K562 (cell line): ENCODE measurements around the gene SLC23A2. TPM values are rescaled to one million over a fixed set of nuclear protein-coding genes. Genes with fewer than 3 reads are reported as not detected.
"Not testable (repeated sequence)": the region's sequence is repeated elsewhere in the genome, so short reads cannot be mapped to it uniquely, and the experiment has no call there.

Source experiments
- ATAC-seq: fragments of 200-7000 bp; cut with Tn5 transposase; 3 replicates; pipeline ENCODE4 v1.9.1; 2020; ENCODE audit warnings: moderate library complexity
- BruUV-seq: library from RNA; stranded (reverse); fragments of 400-500 nt; replicated peaks from 2 replicates; lab custom pipeline; 2021; lab: Mats Ljungman, UMichigan
- CTCF ChIA-PET: fragments of 300-600 bp; formaldehyde crosslinking; extraction: SDS; loops from one replicate; lab custom pipeline; 2021; ENCODE audit warnings: low intra/inter-chr PET ratio; lab: Yijun Ruan, JAX
- POLR2A ChIA-PET: fragments of 300-600, 350-650 bp; sonication (Branson Sonifier 250); formaldehyde crosslinking; extraction: SDS; loops from one replicate; lab custom pipeline; 2021; ENCODE audit warnings: antibody characterized with exemption, inconsistent platforms; lab: Yijun Ruan, JAX
- DNase-seq, 4 experiments: peaks; one replicate each; pipeline versions ENCODE4 v3.0.0 to v3.0.0-alpha.2; 2011 to 2018; ENCODE audit warnings: low spot score in 3 of 4, mixed read lengths in 3 of 4; ENCODE audit errors: extremely low read depth in 1 of 4
- FAIRE-seq: peaks from 2 replicates; lab custom pipeline; 2011; peaks lifted over from hg19 to GRCh38; lab: Jason Lieb, UNC
- H2AFZ ChIP-seq: 2 replicates; pipeline ENCODE4 v1.6.0; 2011; ENCODE audit warnings: low read depth, low read length, control low read depth, inconsistent platforms
- H3K27ac ChIP-seq: fragments of 200-600 bp; 3 replicates; pipeline ENCODE4 v1.8.0; 2011; ENCODE audit warnings: low read depth, mild to moderate bottlenecking, control low read depth, inconsistent platforms, low read length, moderate library complexity, mixed read lengths; ENCODE audit errors: extremely low read depth
- H3K27me3 ChIP-seq, 2 experiments: fragments of 300-600 bp in 1 of 2; 2 replicates in 1 of 2; 3 replicates in 1 of 2; pipeline versions ENCODE4 v1.6.0 to v1.8.0; 2011; ENCODE audit warnings: inconsistent platforms in 2 of 2, low read length in 2 of 2, mild to moderate bottlenecking in 1 of 2, mixed read lengths in 1 of 2, moderate library complexity in 1 of 2; ENCODE audit not compliant: control insufficient read depth in 2 of 2, insufficient read depth in 2 of 2
- H3K36me3 ChIP-seq: fragments of 300-600 bp; 3 replicates; pipeline ENCODE4 v1.8.0; 2011; ENCODE audit warnings: mild to moderate bottlenecking, low read length, inconsistent platforms; ENCODE audit not compliant: control insufficient read depth, insufficient read depth
- H3K4me1 ChIP-seq, 2 experiments: fragments of 200-600 bp in 1 of 2; replicated peaks in 1 of 2; 2 replicates in 1 of 2; 3 replicates in 1 of 2; pipeline versions ENCODE4 v1.5.1 to v1.8.0; 2011; ENCODE audit warnings: inconsistent platforms in 2 of 2, low read length in 2 of 2, mild to moderate bottlenecking in 1 of 2, mixed read lengths in 1 of 2, moderate library complexity in 1 of 2; ENCODE audit not compliant: control insufficient read depth in 2 of 2, insufficient read depth in 2 of 2
- H3K4me2 ChIP-seq: 2 replicates; pipeline ENCODE4 v1.6.1; 2011; ENCODE audit warnings: low read length, control low read depth, inconsistent platforms, mixed read lengths; ENCODE audit not compliant: insufficient read depth
- H3K4me3 ChIP-seq: fragments of 200-600 bp; sonication (generic), shearing (Covaris generic); 2 replicates; pipeline ENCODE4 v1.5.1; 2016; ENCODE audit warnings: control low read depth, inconsistent platforms
- H3K79me2 ChIP-seq: fragments of 200-600 bp; 3 replicates; pipeline ENCODE4 v1.8.0; 2011; ENCODE audit warnings: low read length, inconsistent platforms; ENCODE audit not compliant: control insufficient read depth, insufficient read depth
- H3K9ac ChIP-seq, 2 experiments: 2 replicates each; pipeline versions ENCODE4 v1.6.0 to v1.6.1; 2011; ENCODE audit warnings: low read depth in 2 of 2, low read length in 2 of 2, control low read depth in 1 of 2, inconsistent platforms in 1 of 2, mild to moderate bottlenecking in 1 of 2, mixed read lengths in 1 of 2; ENCODE audit not compliant: insufficient read depth in 1 of 2
- H3K9me1 ChIP-seq: one replicate; pipeline ENCODE4 v1.6.0; 2011; ENCODE audit warnings: inconsistent platforms, mild to moderate bottlenecking, low read length, moderate library complexity; ENCODE audit not compliant: control insufficient read depth, insufficient read depth
- H3K9me3 ChIP-seq: replicated peaks from 2 replicates; pipeline ENCODE4 v1.5.1; 2011; ENCODE audit warnings: low read depth, low read length, inconsistent platforms; ENCODE audit not compliant: control insufficient read depth, insufficient read depth
- H4K20me1 ChIP-seq: replicated peaks from 2 replicates; pipeline ENCODE4 v1.6.1; 2011; ENCODE audit warnings: low read length, inconsistent platforms, mixed read lengths; ENCODE audit not compliant: control insufficient read depth, insufficient read depth
- WGBS: fragments of 100-300 bp; shearing (Covaris generic); methylation state at CpG from one replicate; pipeline ENCODE4 v1.1.6; 2016; ENCODE audit warnings: low coverage, mixed read lengths; ENCODE audit not compliant: insufficient coverage; ENCODE audit errors: missing lambda C conversion rate; 5-methylcytosine and 5-hydroxymethylcytosine counted together
- in situ Hi-C: fragments of 300-500 bp; cut with MboI; formaldehyde crosslinking; loops from 4 replicates; pipeline ENCODE4 v1.15.0; 2018; ENCODE audit warnings: inconsistent platforms, mixed read lengths
- intact Hi-C: fragments of 100-400 bp; cut with micrococcal nuclease; formaldehyde crosslinking; loops from 2 replicates; pipeline ENCODE4 v1.14.2; 2022
- polyA plus RNA-seq, 8 experiments: library from polyadenylated mRNA; depleted of rRNA in 4 of 8; stranded (reverse) in 5 of 8; unstranded in 3 of 8; fragments of >200 nt; fragmentation: Nextera tagmentation in 2 of 8; fragmentation: Illumina TruSeq in 1 of 8; extraction: Ambion mirVana in 2 of 8; extraction: Trizol in 1 of 8; gene quantifications; 2 replicates each; pipeline versions ENCODE4 v1.2.1 to v1.2.3, GENCODE V29; 2011 to 2014; ENCODE audit warnings: inconsistent platforms in 1 of 8, missing spikeins in 1 of 8
- total RNA-seq, 7 experiments: library from RNA; depleted of rRNA in 6 of 7; stranded (reverse); fragments of >200 nt in 6 of 7; fragmentation: Illumina TruSeq in 2 of 7; extraction: Trizol in 2 of 7; gene quantifications; 2 replicates each; pipeline versions ENCODE4 v1.2.1 to v1.2.3, GENCODE V29; 2011 to 2021; ENCODE audit warnings: low replicate concordance in 1 of 7
- TF ChIP-seq, protein P1 (sequence below): fragments of 250-450 bp; sonication (Bioruptor Pico); IDR thresholded peaks from 2 replicates; pipeline ENCODE4 v1.8.0; 2021; ENCODE audit warnings: mild to moderate bottlenecking, moderate library complexity
- TF ChIP-seq, protein P2 (sequence below): fragments of 450-650 bp; IDR thresholded peaks from 2 replicates; pipeline ENCODE4 v1.6.1; 2016; ENCODE audit warnings: low read depth, mild to moderate bottlenecking, moderate library complexity

Gene SLC23A2
- total and polyA plus RNA-seq, 9 of the 15 experiments (the other 6 are each of a cell fraction or from before 2014, with no cell fraction given), result 0.39 to 6.7 (median 3.2) TPM

DNA sequence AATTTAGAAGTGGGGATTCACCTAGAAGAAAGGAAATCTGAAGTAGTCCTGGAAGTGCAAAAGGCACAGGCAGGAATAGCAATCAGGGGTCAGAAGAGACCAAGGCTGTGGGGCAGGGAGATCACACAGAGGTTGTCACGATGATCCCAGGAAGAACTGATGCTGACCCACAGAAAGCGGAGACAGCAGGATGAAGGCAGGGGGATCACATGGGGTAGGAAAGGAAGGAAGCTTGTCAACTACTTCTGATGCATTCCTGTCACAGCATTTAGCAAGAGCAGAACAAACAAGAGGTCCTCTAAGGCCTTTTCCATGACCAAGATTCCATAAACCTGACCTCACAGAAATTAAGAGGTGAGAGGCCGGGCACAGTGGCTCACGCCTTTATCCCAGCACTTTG, 79.1 kb downstream of the SLC23A2 start:
- Histone ChIP-seq H3K36me3 (no peaks in the 10 kb centered on the region), H3K4me1 (no peaks in the 10 kb centered on the region), H4K20me1 (0 out of 2 replicates have a peak, but pooled peaks cover 6% of the 10 kb centered on the region), H3K27ac (no peak overlapping the region), H3K4me3 (no peak overlapping the region), H3K79me2 (no peaks in the 10 kb centered on the region), H3K9me1 (no peaks in the 10 kb centered on the region), H3K9ac (no peak overlapping the region), H3K9me3 (no peaks in the 10 kb centered on the region), H3K27me3 (no peaks in the 10 kb centered on the region), H2AFZ (no peak overlapping the region), H3K4me2 (no peak overlapping the region)
- TF ChIP-seq, protein P1, sequence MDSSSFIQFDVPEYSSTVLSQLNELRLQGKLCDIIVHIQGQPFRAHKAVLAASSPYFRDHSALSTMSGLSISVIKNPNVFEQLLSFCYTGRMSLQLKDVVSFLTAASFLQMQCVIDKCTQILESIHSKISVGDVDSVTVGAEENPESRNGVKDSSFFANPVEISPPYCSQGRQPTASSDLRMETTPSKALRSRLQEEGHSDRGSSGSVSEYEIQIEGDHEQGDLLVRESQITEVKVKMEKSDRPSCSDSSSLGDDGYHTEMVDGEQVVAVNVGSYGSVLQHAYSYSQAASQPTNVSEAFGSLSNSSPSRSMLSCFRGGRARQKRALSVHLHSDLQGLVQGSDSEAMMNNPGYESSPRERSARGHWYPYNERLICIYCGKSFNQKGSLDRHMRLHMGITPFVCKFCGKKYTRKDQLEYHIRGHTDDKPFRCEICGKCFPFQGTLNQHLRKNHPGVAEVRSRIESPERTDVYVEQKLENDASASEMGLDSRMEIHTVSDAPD (CRISPR knock-in tag), result no peak
- TF ChIP-seq, protein P2, sequence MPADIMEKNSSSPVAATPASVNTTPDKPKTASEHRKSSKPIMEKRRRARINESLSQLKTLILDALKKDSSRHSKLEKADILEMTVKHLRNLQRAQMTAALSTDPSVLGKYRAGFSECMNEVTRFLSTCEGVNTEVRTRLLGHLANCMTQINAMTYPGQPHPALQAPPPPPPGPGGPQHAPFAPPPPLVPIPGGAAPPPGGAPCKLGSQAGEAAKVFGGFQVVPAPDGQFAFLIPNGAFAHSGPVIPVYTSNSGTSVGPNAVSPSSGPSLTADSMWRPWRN, result no peak
- ChIA-PET CTCF (no interaction called here), POLR2A (interaction anchor here (0.7 kb wide), 1 partner anchor 67 kb away, joined by 4 read pairs; no protein-coding TSS in a partner anchor)
- ATAC-seq, result no peak
- BruUV-seq, result no TSS peak
- DNase-seq, result no peak
- WGBS, result 86% methylated on average over 2 of the region's 4 CpGs
- FAIRE-seq, result no peak
- in situ Hi-C loops, result no loop called here
- intact Hi-C loops, result no loop called here

DNA sequence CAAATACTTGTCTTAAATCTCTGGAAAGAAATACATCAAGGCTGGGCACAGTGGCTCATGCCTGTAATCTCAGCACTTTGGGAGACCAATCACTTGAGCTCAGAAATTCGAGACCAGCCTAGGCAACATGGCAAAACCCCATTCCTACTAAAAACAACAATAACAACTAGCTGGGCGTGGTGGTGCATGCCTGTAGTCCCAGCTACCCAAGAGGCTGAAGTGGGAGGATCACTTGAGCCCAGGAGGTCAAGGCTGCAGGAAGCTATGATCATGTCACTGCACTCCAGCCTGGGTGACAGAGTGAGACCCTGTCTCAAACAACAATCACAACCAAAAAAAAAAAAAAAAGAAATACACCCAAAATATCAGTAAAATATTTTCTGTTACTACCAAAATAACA, 80.0 kb downstream of the SLC23A2 start:
- H2AFZ ChIP-seq, H3K36me3 ChIP-seq, H3K9ac ChIP-seq, H3K9me1 ChIP-seq, H3K27ac ChIP-seq, intact Hi-C loops, FAIRE-seq, CTCF ChIA-PET, DNase-seq, BruUV-seq, H3K4me3 ChIP-seq, H3K27me3 ChIP-seq, H3K4me1 ChIP-seq, H3K79me2 ChIP-seq, H3K9me3 ChIP-seq, ATAC-seq, H3K4me2 ChIP-seq, H4K20me1 ChIP-seq, in situ Hi-C loops: not testable (repeated sequence)
- WGBS, result 43% methylated on average over 1 of the region's 2 CpGs
- POLR2A ChIA-PET, result interaction anchor here (0.6 to 0.7 kb wide), 2 partner anchors 68 to 319 kb away, joined by 3 to 4 read pairs; no protein-coding TSS in a partner anchor
